ENCODE measurements around the gene MRPS6. TPM values are rescaled to one million over a fixed set of nuclear protein-coding genes. Genes with fewer than 3 reads are reported as not detected.
A peak's percentile ranks its signal among the peaks of the same experiment; 100 is the strongest.

MRPS6 gene
- polyA plus RNA-seq (2012; ENCODE audit: insufficient read depth, insufficient read length, low read depth): 16.1 TPM

DNA sequence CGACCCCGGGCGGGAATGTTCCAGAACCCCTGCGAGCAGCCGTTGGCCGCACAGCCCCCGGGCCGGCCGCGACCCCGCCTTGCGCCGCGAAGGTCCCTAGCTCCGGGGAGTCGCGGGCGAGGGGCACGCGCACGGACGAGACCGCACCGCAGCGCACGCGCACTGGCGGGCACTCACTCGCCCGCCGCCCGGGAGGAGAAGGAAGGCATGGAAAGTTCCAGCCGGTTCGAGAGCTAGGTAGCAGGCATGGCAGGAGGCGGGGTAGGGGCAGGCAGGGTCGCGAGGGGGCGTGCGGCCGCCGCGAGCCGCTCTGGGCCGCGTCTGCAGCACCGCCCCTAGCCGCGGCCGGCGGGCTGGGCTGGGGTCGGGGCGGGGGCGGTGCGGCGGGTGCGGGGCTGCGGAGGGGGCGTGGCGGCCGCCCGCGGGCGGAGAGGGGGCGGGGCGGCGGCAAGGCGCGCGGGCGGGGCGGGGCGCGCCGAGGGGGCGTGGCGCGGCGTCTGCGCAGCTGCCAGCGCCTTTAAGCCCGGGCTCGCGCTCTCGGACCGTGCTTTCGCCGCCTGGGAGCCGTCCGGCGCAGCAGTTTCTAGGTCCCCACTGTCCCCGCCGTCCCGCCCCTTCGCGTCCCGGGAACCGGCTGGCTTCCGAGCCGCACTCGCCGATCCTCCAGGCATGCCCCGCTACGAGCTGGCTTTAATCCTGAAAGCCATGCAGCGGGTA, at the start of gene MRPS6, which contains the start of gene SLC5A3:
TSS of gene MRPS6 (plus strand) at position 547 of the 717 bp plus-strand sequence. CDS start at position 670, 123 bp downstream.
TSS of gene SLC5A3 (plus strand) at position 547 of the 717 bp plus-strand sequence. CDS start 21,621 bp downstream, outside the sequence.
- H3K9me3 ChIP-seq: no peaks in the 10 kb centered on the region

DNA sequence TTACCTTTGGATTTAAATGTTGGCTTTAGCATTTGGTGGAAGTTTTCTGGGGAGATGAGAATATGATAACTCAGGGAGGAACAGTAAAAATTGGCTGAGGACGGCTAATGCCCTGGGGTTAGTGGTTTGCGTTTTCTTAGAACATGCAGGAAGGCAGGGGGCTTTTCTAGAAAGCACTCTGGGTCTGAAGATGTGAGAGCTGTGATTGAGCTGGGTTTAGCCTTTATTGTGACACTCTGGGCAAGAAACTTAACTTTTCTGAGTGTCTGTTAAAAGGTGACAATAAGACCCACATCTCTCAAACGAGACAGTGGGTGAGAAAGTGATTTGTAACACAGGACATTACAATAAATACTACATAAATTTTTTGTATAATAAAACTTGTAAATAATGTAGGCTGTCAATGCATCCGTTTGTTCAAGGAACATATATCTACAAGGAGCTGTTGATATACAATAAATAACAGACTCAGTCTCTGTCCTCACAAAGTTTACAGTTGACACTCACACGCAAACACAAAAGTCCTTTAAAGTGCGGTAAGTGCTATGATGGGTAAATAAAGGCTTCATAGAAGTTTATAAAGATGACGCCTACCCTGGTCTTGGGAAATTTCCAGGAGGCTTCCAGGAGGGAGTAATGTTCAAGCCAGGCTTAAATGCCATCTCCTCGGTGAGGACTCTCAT, 49.5 kb upstream of the MRPS6 start:
- H3K36me3 ChIP-seq: no peaks in the 10 kb centered on the region
- no peak overlapping the region for H3K4me3 ChIP-seq (ENCODE audit: low read depth, low read length)
- TF ChIP-seq, protein P1, sequence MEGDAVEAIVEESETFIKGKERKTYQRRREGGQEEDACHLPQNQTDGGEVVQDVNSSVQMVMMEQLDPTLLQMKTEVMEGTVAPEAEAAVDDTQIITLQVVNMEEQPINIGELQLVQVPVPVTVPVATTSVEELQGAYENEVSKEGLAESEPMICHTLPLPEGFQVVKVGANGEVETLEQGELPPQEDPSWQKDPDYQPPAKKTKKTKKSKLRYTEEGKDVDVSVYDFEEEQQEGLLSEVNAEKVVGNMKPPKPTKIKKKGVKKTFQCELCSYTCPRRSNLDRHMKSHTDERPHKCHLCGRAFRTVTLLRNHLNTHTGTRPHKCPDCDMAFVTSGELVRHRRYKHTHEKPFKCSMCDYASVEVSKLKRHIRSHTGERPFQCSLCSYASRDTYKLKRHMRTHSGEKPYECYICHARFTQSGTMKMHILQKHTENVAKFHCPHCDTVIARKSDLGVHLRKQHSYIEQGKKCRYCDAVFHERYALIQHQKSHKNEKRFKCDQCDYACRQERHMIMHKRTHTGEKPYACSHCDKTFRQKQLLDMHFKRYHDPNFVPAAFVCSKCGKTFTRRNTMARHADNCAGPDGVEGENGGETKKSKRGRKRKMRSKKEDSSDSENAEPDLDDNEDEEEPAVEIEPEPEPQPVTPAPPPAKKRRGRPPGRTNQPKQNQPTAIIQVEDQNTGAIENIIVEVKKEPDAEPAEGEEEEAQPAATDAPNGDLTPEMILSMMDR (IDR thresholded peaks at IDR 0.05; ENCODE audit: low read depth, low read length): no peak
- no peak for DNase-seq
- H3K27me3 ChIP-seq: peaks cover 8% of the 10 kb centered on the region; the same call in 1 of the 2 replicates
- H3K4me1 ChIP-seq: no peaks in the 10 kb centered on the region
- no peaks in the 10 kb centered on the region for H3K9me3 ChIP-seq

More for the DNA sequence above, at the start of gene MRPS6, which contains the start of gene SLC5A3:
- H3K4me1 ChIP-seq: peaks cover 2% of the 10 kb centered on the region
- H3K4me3 ChIP-seq (ENCODE audit: low read depth, low read length): peak within 1 kb of the TSS; percentile 78
- DNase-seq: peak; percentile 91
- TF ChIP-seq, protein P1 (IDR thresholded peaks at IDR 0.05; ENCODE audit: low read depth, low read length): peak; percentile 15; the same call in 1 of the 2 replicates
- H3K36me3 ChIP-seq: no peaks in the 10 kb centered on the region; the same call in 1 of the 2 replicates
- H3K27me3 ChIP-seq: no peaks in the 10 kb centered on the region

DNA sequence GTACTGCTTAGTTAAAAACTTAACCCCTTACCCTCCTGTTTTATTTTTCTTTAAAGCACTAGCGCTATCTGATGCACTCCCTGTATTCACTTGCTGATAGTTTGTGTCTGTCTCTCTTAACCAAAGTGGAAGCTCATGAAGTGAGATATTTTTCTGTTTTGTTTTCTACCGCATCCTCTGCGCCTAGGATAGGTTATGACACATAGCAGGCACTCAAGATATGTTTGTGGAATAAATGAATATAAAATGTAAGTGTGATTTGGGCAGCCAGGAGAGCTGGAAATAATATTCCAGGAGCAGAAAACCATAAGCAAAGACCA, 49.0 kb upstream of the MRPS6 start:
- TF ChIP-seq, protein P1 (IDR thresholded peaks at IDR 0.05; ENCODE audit: low read depth, low read length): no peak
- H3K36me3 ChIP-seq: no peaks in the 10 kb centered on the region
- peaks cover 5% of the 10 kb centered on the region; the same call in 1 of the 2 replicates for H3K27me3 ChIP-seq
- no peak for DNase-seq
- no peak overlapping the region for H3K4me3 ChIP-seq (ENCODE audit: low read depth, low read length)
- no peaks in the 10 kb centered on the region for H3K9me3 ChIP-seq
- no peaks in the 10 kb centered on the region for H3K4me1 ChIP-seq

DNA sequence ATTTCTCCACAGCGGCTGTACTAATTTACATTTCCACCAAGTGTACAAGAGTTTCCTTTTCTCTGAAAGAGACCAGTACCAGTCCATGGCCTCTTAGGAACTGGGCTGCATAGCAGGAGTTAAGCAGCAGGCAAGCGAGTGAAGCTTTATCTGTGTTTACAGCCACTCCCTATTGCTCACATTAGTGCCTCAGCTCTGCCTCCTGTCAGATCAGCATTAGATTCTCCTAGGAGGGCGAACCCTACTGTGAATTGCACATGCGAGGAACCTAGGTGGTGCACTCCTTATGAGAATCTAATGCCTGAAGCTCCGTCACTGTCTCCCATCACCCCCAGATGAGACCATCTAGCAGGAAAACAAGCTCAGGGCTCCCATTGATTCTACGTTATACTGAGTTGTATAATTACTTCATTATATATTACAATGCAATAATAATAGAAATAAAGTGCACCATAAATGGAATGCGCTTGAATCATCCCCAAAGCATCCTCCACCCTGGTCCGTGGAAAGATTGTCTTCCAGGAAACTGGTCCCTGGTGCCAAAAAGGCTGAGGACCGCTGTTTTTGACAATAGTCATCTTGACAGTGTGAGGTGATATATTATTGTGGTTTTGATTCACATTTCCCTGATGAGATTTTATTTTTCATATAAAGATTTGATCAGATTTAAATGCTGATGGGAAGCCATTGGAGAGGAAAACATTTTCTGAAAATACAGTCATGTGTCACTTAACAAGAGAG, 45.5 kb upstream of the MRPS6 start:
- no peaks in the 10 kb centered on the region for H3K4me1 ChIP-seq
- H3K36me3 ChIP-seq: no peaks in the 10 kb centered on the region
- H3K9me3 ChIP-seq: no peaks in the 10 kb centered on the region
- peaks cover 5% of the 10 kb centered on the region; the same call in 1 of the 2 replicates for H3K27me3 ChIP-seq
- TF ChIP-seq, protein P1 (IDR thresholded peaks at IDR 0.05; ENCODE audit: low read depth, low read length): no peak
- no peak for DNase-seq
- no peak overlapping the region for H3K4me3 ChIP-seq (ENCODE audit: low read depth, low read length)

DNA sequence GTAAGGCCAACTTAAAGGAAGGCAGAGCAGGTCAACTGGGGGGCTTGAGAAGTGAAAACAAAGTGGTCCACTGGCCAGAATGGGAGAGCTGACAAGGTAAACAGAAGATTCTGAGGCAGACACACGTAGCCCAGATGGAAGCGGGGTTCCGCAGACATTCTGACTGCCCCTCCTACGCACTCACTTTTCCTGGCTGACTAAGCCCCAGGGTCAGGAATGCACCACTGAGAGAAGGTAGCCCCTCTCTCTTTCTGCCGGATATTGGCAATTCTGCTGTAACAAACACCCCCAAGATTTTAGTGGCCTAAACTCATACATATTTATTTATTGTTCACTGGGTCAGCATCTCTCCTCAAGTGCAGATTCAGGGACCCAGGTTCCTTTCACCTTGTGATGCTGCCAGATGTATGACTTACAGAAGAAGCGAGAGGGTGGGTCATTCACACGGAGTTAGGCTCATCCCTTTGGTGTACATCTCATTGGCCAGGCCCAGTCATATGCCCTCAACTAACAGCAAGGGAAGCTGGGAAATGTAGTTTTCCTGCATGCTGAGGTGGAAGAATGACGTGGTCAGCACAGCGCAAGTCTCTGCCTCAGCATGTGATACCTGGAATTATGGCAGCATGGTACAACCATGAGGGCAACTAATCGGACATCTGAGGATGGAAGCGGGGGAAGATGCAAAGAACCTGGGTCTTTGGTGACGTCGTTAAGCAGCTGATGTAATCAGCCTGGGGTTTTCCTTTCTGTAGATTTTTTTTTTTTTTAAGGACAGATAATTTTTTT, 43.4 kb upstream of the MRPS6 start:
- H3K27me3 ChIP-seq: no peaks in the 10 kb centered on the region
- no peaks in the 10 kb centered on the region for H3K4me1 ChIP-seq
- peak; percentile 74 for DNase-seq
- no peaks in the 10 kb centered on the region for H3K36me3 ChIP-seq
- TF ChIP-seq, protein P1 (IDR thresholded peaks at IDR 0.05; ENCODE audit: low read depth, low read length): no peak
- peak overlapping the region; percentile 27 for H3K4me3 ChIP-seq (ENCODE audit: low read depth, low read length)
- H3K9me3 ChIP-seq: no peaks in the 10 kb centered on the region
